Measurements from ENCODE around the gene JAK3.

The JAK3 gene

DNA sequence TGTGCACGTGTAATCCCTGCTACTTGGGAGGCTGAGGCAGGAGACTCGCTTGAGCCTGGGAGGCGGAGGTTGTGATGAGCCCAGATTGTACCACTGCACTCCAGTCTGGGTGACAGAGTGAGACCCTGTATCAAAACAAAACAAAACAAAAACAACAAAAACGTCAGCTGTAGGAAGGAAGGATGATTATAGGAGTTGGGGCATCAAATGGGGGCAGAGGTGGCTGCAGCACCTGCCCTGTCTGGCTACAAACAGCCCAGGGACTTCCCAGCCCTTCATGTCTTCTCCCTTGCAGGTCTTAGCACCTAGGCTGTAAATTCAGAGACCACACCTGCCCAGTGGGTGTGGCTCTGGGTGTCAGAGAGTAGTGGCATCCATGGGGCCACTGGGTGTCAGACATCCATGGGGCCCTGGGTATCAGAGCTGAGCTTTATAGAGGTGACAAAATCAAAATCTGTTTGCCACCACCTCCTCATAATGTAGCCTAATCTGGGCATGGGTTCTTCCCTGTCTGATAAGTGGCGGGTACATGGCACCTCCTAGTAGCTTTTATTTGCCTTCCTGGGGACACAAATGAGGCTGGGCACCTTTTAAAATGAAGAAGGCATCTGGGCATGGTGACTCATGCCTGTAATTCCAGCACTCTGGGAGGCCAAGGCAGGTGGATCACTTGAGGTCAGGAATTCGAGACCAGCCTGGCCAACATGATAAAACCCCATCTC lies 57.6 kb downstream of the JAK3 start:
- TF ChIP-seq, protein P1, sequence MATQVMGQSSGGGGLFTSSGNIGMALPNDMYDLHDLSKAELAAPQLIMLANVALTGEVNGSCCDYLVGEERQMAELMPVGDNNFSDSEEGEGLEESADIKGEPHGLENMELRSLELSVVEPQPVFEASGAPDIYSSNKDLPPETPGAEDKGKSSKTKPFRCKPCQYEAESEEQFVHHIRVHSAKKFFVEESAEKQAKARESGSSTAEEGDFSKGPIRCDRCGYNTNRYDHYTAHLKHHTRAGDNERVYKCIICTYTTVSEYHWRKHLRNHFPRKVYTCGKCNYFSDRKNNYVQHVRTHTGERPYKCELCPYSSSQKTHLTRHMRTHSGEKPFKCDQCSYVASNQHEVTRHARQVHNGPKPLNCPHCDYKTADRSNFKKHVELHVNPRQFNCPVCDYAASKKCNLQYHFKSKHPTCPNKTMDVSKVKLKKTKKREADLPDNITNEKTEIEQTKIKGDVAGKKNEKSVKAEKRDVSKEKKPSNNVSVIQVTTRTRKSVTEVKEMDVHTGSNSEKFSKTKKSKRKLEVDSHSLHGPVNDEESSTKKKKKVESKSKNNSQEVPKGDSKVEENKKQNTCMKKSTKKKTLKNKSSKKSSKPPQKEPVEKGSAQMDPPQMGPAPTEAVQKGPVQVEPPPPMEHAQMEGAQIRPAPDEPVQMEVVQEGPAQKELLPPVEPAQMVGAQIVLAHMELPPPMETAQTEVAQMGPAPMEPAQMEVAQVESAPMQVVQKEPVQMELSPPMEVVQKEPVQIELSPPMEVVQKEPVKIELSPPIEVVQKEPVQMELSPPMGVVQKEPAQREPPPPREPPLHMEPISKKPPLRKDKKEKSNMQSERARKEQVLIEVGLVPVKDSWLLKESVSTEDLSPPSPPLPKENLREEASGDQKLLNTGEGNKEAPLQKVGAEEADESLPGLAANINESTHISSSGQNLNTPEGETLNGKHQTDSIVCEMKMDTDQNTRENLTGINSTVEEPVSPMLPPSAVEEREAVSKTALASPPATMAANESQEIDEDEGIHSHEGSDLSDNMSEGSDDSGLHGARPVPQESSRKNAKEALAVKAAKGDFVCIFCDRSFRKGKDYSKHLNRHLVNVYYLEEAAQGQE (IDR thresholded peaks at IDR 0.05; ENCODE audit: low read depth): no peak
- TF ChIP-seq TAF1 (IDR thresholded peaks at IDR 0.05; ENCODE audit: low read depth) (no peak), TCF12 (IDR thresholded peaks at IDR 0.05; ENCODE audit: low read depth) (no peak), EP300 (IDR thresholded peaks at IDR 0.05; ENCODE audit: borderline replicate concordance) (no peak), RAD21 (IDR thresholded peaks at IDR 0.05; ENCODE audit: low read depth) (no peak), CEBPB (IDR thresholded peaks at IDR 0.05) (no peak), ZBTB7A (IDR thresholded peaks at IDR 0.05; ENCODE audit: low read depth) (no peak), TEAD4 (IDR thresholded peaks at IDR 0.05) (no peak)
- TF ChIP-seq, protein P2, sequence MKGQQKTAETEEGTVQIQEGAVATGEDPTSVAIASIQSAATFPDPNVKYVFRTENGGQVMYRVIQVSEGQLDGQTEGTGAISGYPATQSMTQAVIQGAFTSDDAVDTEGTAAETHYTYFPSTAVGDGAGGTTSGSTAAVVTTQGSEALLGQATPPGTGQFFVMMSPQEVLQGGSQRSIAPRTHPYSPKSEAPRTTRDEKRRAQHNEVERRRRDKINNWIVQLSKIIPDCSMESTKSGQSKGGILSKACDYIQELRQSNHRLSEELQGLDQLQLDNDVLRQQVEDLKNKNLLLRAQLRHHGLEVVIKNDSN (IDR thresholded peaks at IDR 0.05): no peak
- TF ChIP-seq, protein P3, sequence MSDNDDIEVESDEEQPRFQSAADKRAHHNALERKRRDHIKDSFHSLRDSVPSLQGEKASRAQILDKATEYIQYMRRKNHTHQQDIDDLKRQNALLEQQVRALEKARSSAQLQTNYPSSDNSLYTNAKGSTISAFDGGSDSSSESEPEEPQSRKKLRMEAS (IDR thresholded peaks at IDR 0.05): no peak

DNA sequence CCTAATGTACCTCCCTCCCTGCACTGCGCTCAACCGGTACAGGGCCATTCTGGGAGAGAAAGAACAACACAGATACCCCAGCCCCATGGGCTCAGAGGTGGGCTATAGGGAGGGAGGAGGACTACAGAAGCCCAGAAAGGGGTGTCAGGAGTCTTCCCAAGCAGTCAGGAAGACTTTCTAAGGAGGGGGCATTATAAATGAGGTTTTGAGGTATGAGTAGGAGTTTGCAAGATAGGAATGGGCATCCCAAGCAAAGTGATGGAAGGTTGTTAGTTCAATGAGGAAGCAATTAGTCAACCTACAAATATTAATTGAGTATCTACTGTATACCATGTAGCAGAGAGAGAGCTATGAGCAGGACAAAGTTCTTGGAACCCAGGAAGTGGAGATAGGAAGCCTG lies 59.1 kb downstream of the JAK3 start:
- TF ChIP-seq TAF1 (IDR thresholded peaks at IDR 0.05; ENCODE audit: low read depth) (no peak), TCF12 (IDR thresholded peaks at IDR 0.05; ENCODE audit: low read depth) (no peak), NFIC (IDR thresholded peaks at IDR 0.05) (no peak), RAD21 (IDR thresholded peaks at IDR 0.05; ENCODE audit: low read depth) (no peak), FOXM1 (IDR thresholded peaks at IDR 0.05; ENCODE audit: borderline replicate concordance, low read depth) (no peak), TEAD4 (IDR thresholded peaks at IDR 0.05) (no peak), CREB1 (IDR thresholded peaks at IDR 0.05; ENCODE audit: low read depth) (no peak), EP300 (IDR thresholded peaks at IDR 0.05; ENCODE audit: borderline replicate concordance) (no peak), ZBTB7A (IDR thresholded peaks at IDR 0.05; ENCODE audit: low read depth) (no peak), CEBPB (IDR thresholded peaks at IDR 0.05) (no peak), YY1 (IDR thresholded peaks at IDR 0.05; ENCODE audit: low read depth) (no peak), EGR1 (IDR thresholded peaks at IDR 0.05) (no peak)
- TF ChIP-seq, protein P2 (IDR thresholded peaks at IDR 0.05): no peak
- TF ChIP-seq, protein P3 (IDR thresholded peaks at IDR 0.05): no peak
- TF ChIP-seq, protein P1 (IDR thresholded peaks at IDR 0.05; ENCODE audit: low read depth): no peak

DNA sequence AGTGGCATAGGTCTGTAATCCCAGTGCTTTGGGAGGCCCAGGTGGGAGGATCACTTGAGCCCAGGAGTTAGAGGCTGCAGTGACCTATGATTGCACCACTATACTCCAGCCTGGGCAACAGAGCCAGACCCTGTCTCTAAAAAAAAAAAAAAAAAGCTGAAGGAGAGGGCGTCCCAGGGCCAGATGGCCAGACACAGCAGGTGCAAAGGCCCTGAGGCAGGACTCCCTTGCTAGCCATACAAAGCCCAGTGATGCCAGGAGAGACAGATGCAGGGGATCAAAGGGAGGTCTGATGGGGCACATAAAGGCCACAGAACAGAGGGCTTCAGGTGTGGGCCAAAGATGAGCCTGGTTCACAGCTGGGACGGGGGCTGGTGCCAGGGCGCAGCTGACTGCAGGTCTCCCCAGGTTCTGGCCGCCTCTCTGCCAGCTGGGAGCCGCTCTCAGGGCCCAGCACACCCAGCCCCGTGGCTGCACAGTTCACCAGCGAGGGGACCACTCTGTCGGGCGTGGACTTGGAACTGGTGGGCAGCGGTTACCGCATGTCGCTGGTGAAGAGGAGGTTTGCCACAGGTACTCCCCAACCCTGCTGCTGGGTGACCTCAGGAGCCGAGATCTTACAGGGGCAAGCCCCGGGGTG lies 60.4 kb downstream of the JAK3 start:
- TF ChIP-seq YY1 (IDR thresholded peaks at IDR 0.05; ENCODE audit: low read depth) (no peak), RAD21 (IDR thresholded peaks at IDR 0.05; ENCODE audit: low read depth) (no peak), EP300 (IDR thresholded peaks at IDR 0.05; ENCODE audit: borderline replicate concordance) (no peak), TAF1 (IDR thresholded peaks at IDR 0.05; ENCODE audit: low read depth) (no peak), ZBTB7A (IDR thresholded peaks at IDR 0.05; ENCODE audit: low read depth) (no peak)
- TF ChIP-seq, protein P2 (IDR thresholded peaks at IDR 0.05): no peak
- TF ChIP-seq, protein P3 (IDR thresholded peaks at IDR 0.05): no peak
- TF ChIP-seq, protein P1 (IDR thresholded peaks at IDR 0.05; ENCODE audit: low read depth): no peak
